Measurements from ENCODE around the gene SGCE.
A peak's percentile ranks its signal among the peaks of the same experiment; 100 is the strongest.

The SGCE gene

DNA sequence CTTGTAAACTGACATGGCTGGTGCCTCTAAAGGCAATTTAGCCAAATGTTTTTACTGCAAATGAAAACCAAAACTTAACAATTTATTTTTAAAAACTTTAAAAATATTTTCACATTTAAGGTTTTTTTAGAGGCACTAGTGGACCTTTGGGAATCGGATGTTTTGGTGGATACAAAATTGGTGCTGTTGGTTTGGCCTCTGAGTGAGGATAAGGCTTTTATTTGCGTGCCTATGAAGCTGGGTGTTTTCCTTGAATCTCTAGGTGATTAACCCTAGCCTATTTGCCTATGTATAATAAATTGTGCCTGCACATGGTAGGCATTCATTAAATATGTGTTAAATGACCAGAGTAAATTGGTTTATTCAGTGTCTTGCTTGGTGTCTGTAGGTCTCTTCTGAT lies 2.9 kb upstream of the SGCE start:
- no peak for DNase-seq (ENCODE audit: low read depth)

DNA sequence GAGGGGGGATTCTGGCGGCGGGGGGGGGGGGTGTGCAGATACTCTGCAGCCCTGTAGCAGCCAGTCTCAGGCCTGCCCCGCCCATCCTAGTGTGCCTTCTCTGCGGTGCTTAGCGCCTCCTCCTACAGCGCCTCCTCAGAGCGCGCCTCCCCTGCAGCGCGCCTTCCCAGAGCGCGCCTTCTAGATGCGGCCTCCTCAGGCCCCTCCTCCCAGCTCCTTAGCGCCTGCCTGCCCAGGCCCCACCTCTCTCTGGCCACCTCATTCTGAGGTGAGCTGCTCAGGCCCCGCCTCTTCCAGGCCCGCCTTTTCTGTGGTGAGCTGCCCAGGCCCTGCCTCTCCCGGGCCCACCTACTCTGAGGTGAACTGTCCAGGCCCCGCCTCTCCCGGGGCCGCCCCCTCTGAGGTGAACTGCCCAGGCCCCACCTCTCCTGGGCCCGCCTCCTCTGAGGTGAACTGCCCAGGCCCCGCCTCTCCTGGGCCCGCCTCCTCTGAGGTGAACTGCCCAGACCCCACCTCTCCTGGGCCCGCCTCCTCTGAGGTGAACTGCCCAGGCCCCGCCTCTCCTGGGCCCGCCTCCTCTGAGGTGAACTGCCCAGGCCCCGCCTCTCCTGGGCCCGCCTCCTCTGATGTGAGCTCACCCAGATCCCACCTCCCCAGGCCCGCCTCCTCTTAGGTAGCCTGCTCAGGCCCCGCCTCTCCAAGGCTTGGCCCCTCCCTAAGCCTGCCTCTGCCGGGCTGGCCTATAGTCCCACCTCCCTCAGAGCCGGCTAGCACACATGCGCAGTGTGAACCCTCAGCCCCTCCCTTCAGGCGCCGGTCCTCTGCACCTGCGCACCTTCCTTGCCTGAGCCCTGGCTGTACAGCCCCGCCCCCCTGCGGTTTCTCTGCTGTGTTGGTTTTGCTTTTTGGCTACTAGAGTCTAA lies 2.1 kb upstream of the SGCE start:
- peak; percentile 52 for DNase-seq (ENCODE audit: low read depth)

DNA sequence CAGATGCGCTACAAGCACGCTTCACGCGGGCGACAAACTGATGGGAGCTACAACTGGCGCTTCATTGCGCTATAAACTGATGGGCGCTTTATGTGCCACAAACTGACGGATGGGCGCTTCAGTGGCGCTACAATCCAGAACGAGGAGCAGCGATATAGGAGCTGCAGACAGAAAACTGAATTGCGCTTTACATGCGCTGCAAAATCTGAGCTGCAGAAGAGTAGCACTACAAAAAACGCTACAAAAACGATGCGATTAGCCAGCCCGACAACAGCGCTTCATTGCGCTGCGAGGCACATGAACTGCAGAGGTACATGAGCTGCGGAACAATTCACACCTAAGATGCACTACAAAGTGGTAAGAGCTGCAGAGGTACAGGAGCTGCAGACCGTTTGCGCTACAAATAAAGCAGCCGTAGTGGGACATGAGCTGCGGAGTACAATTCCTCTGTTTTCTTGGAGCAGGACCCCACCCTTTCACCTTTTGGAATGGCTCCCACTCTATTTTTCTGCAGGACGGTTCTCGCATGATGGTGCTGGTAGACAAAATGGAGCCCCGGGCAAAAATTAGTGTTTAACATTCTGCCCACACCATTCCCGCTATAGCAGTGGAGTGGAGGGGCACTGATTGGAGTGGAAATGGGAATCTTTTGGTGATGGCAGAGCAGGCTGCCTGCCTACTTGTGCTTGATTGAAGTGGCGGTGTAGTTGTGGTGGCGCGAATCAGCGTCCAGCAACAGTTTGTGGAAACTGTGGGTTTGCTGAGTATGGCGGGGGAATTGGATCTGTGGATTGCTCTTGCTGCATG lies 1.2 kb upstream of the SGCE start:
- DNase-seq (ENCODE audit: low read depth), result peak; percentile 19

DNA sequence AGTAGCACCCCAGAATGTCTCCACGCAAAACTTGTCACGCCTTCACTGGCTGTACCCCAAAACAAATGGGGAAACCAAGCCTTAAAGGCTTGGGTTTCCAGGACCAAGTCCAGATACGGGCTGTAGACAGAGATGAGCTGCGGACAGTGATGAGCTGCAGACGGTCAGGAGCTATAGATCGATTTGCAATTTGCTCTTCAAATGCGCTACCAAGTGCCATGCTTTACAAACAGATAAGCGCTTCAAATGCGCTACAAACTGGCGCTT lies 658 bp upstream of the SGCE start:
- no peak for DNase-seq (ENCODE audit: low read depth)

DNA sequence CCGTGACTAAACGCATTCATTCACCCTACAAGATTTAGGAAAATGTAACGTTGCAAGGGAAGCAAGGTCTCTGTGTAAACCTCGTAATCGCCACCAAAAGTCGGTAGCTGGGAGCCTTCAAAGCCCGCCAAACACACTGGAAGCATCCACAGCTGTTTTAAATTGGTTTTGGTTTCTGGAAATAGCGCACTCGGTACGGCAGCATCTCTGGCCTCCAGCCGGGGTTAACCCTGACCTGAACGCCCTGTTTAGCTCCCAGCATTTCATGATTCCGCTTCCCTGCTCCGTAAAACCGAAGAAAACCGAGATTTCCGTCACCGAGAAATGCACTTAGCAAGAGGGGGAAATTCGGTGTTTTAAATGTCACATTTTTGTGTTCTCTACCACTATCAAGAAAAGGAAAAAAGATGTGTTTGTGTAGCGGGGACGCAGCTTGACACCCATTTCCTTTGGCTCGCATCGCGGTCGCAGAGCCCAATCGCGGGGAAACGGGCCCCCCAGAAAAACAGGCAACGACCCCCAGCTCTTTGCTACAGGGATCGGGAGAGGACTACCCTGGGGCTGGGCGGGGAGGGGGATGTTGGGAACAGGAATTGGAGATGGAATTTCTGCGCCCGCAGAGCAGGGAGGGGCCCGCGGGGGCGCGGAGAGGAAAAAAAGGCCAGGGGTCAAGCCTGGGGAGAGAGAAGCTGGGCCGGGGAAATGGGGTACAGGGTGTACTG lies 646 bp downstream of the SGCE start:
- no peak for DNase-seq (ENCODE audit: low read depth)

DNA sequence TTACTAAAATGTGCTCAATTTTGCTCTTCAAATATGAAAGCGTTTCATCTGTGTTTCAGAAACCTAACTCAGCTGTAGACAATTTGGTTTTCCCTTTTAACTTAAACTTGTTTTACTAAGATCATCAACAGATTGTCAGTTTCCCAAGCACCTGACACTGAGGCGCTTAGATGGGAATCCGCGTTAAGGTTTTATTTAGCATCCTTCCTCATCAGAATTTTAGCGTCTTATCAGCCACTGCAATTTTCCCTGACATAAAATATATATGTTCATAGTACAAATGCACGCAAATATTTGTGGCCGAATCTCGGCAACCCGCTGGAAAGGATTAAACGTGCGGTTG lies 1.2 kb downstream of the SGCE start:
- DNase-seq (ENCODE audit: low read depth), result no peak

DNA sequence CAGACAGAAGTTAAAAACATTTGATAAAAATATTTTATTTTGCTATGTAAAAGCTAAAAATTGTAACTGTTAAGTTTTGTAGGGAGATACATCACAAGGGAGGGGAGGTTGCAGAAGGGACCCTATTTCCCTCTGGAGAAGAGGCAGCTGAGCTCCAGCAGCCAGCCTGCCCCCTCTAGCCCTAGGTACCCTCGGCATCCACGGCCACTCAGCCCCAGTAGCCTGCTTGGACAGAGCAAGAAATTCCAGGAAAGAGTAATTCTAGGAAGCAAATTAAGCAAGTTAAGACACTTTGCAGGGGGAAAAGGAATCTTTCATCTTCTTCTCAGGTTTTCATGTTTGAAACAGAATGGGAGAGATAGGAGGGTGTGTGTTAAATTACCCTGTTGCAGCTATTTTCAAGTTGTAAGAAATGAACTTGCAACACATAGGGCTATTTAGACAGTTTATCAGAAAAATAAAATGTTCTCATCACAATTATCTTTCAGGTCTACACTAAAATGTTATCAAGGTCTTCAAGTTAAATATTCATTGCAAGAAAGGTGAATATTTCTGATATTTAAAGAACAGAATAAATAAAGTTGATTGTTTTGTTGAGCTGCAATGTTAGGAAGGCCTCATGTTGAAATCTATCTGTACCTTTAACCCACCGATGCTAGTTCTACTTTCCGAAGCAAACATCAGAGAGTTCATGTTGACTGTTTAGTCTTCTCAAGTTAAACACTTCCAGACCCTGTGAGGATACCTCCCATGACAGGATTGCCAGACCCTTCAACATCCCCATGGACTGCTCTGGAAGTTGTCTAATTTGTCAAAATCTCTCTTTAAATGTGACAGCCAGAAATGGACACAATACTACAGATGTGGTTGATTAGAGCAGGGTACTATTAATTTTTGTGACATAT lies 5.5 kb downstream of the SGCE start:
- DNase-seq (ENCODE audit: low read depth), result no peak

DNA sequence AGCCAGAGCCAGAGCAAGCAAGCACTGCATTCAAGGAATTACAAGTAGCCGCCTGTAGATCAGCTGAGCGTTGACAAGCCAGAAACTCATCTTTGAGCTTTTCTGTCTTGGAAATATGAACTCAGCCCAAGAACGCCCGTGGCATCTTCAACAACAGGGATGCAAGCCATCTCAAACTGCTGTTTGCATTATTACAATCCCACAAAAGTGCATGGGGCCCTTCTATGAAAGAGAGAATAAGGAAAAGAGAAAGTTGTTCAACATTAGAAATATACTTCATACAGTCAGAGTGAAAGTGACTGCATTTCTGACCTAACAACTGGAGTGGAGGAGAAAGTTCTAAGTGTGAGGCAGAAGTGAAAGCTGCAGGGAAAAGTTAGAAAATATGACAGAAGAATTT lies 6.5 kb downstream of the SGCE start:
- no peak for DNase-seq (ENCODE audit: low read depth)

DNA sequence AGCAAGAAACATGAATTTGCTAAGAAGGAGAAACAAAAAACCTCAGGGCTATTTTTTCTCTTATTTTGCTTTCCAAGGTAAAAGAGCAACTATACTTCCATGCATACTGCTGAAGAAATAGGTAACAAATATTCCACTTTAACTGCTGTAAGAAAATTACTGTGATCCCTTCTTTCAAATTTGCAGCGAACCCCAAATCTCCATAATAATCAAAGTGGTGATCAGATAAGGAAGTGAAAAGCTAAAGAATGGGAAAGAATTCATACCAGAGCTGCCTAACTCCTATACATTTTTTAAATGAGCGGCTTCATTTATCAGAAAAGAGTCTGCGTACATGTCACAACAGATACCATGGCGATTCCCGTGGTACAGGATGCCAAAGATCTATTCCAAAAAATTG lies 7.2 kb downstream of the SGCE start:
- DNase-seq (ENCODE audit: low read depth), result no peak

DNA sequence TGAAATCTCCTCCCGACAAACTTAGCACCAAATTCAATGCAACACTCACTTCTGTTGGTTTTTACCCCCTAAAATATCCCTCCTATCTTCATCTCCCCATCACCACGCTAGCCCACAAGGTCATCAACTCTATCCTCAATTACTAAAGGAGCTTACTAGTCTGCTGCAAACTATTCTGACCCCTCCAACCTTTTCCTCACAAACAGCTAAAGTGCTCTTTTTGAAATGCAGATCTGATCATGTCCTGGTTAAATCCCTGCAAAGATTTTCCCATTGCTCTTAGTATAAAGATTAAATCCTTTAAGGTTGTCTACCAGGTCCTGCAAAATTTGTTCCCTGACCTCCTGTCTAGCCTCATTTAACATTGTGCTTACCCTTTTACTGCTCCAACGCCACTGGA lies 8.6 kb downstream of the SGCE start:
- DNase-seq (ENCODE audit: low read depth), result no peak

DNA sequence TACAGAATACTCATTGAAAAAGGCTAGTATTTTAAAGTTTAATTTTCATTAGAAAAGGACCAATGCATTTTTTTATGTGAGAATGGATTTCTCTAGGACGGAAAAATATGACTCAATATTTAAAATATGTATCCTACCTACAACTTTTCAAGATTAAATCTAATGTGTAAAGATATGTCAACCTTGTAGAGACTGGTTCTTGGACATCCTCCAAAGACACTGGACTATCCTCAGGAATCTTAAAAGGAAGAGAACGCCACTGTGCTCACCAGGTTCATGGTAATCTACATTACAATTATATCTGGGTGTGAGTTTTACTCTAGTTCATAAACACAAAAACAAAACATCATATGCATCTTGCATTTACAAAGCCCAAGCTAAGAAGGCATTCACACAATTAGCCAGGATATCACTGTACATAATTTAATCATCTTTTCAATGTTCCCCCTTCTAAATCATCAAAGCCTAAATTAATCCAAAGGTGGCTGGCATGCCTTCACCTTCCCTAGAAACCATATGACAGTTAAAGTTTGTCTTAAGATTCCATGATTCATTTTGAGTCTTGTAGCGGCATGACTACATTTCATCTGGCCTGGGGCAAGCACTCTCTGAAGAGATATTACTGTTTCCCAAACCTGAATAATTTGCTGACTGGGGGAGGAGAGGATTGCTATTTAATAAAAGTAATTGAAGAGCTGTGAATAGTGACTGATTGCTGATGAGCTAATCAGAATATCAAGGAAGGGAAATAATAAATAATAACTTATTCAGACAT lies 12.0 kb downstream of the SGCE start:
- DNase-seq (ENCODE audit: low read depth), result no peak

DNA sequence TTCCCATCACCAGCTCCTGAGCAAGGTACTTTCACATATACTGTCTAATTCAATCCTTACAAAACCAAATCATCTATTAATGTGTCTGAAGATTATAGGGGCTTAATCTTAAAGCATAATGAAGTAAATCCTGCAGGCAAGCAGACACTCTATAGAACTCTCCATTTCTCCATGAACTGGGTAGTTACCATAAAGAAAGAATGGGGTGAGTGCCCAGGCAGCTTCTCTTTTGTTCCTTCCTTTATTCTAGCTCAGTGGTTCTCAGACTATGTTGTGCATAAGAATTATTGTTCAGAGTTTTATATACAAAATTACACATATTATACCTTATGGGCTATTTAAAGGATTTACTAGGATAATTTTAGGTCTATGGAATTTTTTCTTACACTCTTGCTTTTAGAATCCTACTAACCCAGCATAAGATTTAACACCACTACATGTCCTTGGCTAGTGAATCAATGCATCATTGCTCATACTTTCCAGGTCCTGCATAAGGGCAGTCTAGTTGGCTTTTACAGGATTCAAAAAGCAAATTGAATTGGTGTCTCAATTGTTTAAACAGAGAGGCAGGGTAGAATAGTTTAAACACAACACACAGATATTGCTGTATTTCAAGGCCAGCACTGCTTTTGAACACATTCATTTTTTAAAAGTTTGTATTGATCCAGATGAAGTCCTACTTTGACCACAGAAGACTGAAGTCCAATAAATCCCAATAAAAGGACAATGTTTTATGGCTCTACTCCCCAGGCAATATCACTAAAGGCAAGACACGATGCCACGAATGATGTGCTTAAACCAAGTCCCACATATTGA lies 12.9 kb downstream of the SGCE start:
- DNase-seq (ENCODE audit: low read depth), result no peak

DNA sequence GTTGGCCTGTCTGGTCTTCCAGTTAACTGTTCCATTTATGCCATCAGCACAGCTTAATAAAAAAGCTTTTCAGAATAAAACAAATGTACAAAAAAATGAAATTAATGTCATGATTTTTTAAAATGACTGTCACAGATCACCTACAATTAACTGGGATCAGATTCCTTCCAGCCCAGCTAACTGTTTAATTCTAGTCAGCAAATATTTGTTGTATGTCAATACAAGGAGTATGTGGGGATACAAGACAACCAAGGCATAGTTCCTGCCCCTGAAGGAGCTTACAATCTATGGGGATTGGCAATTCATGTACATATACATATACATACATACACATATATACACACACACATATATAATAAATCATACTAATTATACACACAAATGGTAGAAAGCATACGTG lies 16.5 kb downstream of the SGCE start:
- DNase-seq (ENCODE audit: low read depth), result no peak

DNA sequence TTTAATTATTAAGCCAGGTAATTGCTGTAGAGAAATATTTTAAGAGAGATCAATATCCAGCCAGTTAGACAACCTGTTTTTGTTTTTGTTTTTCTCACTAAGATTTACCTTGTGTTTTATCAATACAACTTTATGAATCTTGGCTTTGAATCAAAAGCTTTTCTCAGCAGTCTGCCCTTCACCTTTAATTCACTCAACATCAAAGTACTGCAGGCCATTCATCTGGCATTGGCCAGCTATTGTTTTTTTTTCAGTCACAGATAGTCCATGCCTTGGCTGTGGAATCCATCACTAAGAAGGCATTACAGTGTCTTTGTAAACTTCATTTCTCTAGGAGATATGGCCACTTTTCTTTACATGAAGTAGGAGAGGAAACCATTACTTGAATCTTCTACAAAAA lies 20.2 kb downstream of the SGCE start:
- DNase-seq (ENCODE audit: low read depth), result no peak

DNA sequence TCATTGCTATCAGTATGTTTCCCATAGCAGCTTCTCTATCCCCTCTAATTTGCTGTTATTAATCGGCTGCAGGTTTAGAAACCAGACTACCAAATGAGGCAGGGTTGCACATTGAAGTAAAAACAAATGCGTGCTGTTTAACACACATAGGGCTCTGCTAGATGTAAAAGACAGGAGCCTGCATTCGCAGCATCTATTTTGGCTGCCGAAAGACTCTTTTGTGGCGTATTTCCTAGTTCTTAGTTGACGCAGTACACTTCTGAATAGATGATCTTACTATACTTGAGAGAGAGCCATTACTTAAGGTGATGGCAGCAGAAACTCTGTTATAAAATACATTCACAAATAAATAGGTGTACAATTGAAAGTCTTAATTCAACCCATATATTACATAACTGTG lies 21.4 kb downstream of the SGCE start:
- no peak for DNase-seq (ENCODE audit: low read depth)

DNA sequence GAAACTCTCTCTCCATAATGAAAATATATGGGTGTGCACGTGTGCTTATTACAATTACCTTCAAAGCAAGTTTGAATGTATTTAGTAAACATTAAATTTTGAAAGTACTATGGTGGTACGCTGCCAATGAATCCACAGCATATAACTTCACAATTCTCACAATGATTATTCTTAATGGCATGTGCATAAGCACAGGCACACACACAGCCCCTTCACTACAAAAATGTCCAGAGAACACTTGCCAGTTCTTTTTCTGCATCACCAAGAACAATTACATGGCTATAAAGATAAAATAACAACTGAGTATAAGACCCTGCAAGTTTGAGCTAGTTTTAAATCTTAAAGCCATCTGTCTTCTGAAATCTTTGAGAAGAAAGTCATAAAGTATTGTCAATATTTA lies 22.2 kb downstream of the SGCE start:
- DNase-seq (ENCODE audit: low read depth), result no peak

DNA sequence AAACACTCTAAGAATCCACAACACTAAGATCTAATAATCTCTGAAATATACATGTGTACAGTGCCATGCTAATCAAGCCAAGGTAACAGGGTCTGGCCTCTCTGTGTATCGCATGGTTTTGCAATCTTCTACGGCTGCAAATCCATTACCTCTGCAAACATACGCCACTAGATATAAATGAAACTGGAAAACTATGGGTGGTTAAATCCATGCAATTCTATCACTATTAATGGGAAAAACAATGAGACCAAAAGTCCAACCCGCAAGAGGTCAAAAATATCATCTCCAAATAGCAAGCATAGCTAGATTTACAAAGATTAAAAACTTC lies 23.0 kb downstream of the SGCE start:
- no peak for DNase-seq (ENCODE audit: low read depth)

DNA sequence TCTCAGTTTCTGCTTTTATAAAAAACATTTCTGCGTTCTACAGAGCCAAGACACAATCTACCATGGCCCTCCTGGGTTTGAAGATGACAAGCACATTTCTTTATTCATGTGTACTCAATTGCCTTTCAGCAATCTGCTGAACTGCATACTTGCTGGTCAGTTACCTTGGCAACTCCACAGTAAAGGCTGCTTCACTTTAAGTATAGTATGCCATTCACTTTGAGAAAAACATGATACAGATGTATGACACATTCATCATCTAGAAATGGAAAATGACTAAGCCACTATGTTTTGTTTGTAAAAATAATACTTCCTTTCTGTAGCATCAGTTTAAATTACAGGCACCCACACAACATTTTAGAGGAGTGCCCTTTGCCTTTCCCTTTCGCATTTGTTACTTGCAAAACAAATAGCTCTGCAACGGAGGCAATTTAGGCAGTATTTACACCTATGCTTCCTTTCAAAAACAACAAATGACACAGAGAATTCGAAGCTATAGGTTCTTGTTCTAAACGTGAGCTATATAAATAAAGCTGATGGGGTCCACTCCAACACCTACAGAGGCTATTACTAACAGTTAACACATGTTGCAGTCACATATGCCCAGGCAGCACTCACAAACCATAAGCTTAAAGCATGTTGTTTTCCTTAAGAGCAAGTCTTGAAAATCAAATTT lies 23.5 kb downstream of the SGCE start:
- peak; percentile 43 for DNase-seq (ENCODE audit: low read depth)

DNA sequence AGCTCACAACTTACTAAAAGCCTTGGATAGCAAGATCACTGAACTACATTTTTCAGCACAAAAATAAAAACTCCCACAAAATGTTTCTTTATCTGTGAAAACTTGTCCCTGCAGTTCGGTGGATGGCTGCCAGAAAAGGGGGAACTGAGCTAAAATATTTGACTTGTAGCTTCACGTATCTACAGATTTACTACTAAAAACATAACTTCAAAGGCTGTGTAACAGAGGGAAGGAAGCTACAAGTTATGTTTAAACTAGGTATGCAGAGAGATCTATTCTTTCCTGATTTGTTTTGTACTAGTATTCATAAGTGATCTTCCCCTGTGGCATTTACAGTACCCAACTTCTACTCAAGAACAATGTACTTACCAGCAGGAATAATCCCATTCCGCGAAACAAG lies 25.1 kb downstream of the SGCE start:
- DNase-seq (ENCODE audit: low read depth), result no peak

DNA sequence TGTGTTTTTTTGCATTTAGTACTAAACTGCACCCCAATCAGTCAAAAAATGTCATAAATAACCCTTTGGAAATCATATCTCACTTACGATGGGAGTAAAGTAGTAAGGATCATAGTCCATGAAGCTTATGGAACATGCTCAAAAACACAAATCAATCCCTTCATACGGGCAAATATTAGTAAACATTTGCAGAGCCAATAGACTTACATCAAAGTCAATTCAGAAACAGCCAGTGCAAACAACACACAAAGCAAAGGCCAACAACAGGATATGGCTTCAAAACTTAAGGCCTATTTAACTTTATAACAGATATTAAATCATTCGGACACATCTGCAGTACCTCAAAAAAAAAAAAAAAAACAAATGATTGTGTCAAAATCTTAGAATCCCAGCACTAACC lies 32.1 kb downstream of the SGCE start:
- DNase-seq (ENCODE audit: low read depth), result no peak
